C4-2B (cell line): Measurements from ENCODE around the gene PCSK5.

Experiments
- CTCF ChIP-seq: fragments of 450-650 bp; conservative IDR thresholded peaks from 2 replicates; pipeline ENCODE4 v1.5.1; 2017; ENCODE audit warnings: mild to moderate bottlenecking
- ZFX ChIP-seq: fragments of 450-650 bp; IDR thresholded peaks from 2 replicates; pipeline ENCODE4 v1.6.1; 2017

- TF ChIP-seq CTCF: no peak
- no peak for TF ChIP-seq ZFX
Measured at GRCh38 chr9:76249309-76249708, 358.8 kb downstream of the PCSK5 start.
